Smooth muscle cell (in vitro differentiated cells): ENCODE measurements around the gene ARSG. TPM values are rescaled to one million over a fixed set of nuclear protein-coding genes. Genes with fewer than 3 reads are reported as not detected.

Experiments used
- DNase-seq: peaks from one replicate; lab custom pipeline; 2025; ENCODE audit not compliant: unreplicated experiment; lab: John Stamatoyannopoulos, UW
- H2AFZ ChIP-seq: fragments of 200-600 bp; sonication (generic); 2 replicates; pipeline ENCODE4 v1.6.0; 2016; ENCODE audit warnings: antibody characterized with exemption, low read depth, mild to moderate bottlenecking
- H3F3A ChIP-seq: fragments of 200-600 bp; sonication (generic); 2 replicates; pipeline ENCODE4 v1.6.0; 2017; ENCODE audit warnings: antibody characterized with exemption, low read depth
- H3K27ac ChIP-seq: fragments of 200-600 bp; sonication (generic); 2 replicates; pipeline ENCODE4 v1.5.1; 2016; ENCODE audit warnings: low read depth, mild to moderate bottlenecking
- H3K27me3 ChIP-seq: fragments of 200-600 bp; sonication (generic); 2 replicates; pipeline ENCODE4 v1.6.1; 2016; ENCODE audit warnings: low read depth, mild to moderate bottlenecking
- H3K36me3 ChIP-seq: fragments of 200-600 bp; sonication (generic); 2 replicates; pipeline ENCODE4 v1.5.1; 2016; ENCODE audit warnings: low read depth
- H3K4me1 ChIP-seq: fragments of 200-600 bp; sonication (generic); 2 replicates; pipeline ENCODE4 v1.5.1; 2016; ENCODE audit warnings: low read depth
- H3K4me2 ChIP-seq: fragments of 200-600 bp; sonication (generic); 2 replicates; pipeline ENCODE4 v1.6.0; 2016; ENCODE audit warnings: mild to moderate bottlenecking
- H3K4me3 ChIP-seq: fragments of 200-600 bp; sonication (generic); 2 replicates; pipeline ENCODE4 v1.5.1; 2016; ENCODE audit warnings: mild to moderate bottlenecking
- H3K79me2 ChIP-seq: fragments of 200-600 bp; sonication (generic); 2 replicates; pipeline ENCODE4 v1.6.0; 2016; ENCODE audit warnings: low read depth, mild to moderate bottlenecking
- H3K9ac ChIP-seq: fragments of 200-600 bp; sonication (generic); 2 replicates; pipeline ENCODE4 v1.6.0; 2016; ENCODE audit warnings: low read depth
- H3K9me3 ChIP-seq: fragments of 200-600 bp; sonication (generic); replicated peaks from 2 replicates; pipeline ENCODE4 v1.5.1; 2016; ENCODE audit warnings: low read depth
- H4K20me1 ChIP-seq: fragments of 200-600 bp; sonication (generic); 2 replicates; pipeline ENCODE4 v1.6.0; 2016; ENCODE audit warnings: low read depth
- WGBS: methylation state at CpG from one replicate; pipeline ENCODE4 v1.1.7; 2016; ENCODE audit warnings: low lambda C conversion rate; 5-methylcytosine and 5-hydroxymethylcytosine counted together
- polyA plus RNA-seq: library from polyadenylated mRNA; unstranded; fragments of >200 nt; fragmentation: Nextera tagmentation; extraction: Ambion mirVana; gene quantifications from 2 replicates; pipeline ENCODE4 v1.2.1, GENCODE V29; 2016
- total RNA-seq: library from RNA; depleted of rRNA; stranded (reverse); fragments of >200 nt; gene quantifications from 2 replicates; pipeline ENCODE4 v1.2.3, GENCODE V29; 2014
- TF ChIP-seq, protein P1 (sequence below): fragments of 200-600 bp; sonication (generic); IDR thresholded peaks from 2 replicates; pipeline ENCODE4 v1.5.1; 2017; ENCODE audit warnings: borderline replicate concordance, mild to moderate bottlenecking, antibody characterized with exemption; ENCODE audit not compliant: insufficient read depth, poor library complexity, severe bottlenecking

ARSG gene
- 1.0 and 2.3 TPM in 2 replicates for total RNA-seq
- 2.4 and 2.7 TPM in 2 replicates for polyA plus RNA-seq

DNA sequence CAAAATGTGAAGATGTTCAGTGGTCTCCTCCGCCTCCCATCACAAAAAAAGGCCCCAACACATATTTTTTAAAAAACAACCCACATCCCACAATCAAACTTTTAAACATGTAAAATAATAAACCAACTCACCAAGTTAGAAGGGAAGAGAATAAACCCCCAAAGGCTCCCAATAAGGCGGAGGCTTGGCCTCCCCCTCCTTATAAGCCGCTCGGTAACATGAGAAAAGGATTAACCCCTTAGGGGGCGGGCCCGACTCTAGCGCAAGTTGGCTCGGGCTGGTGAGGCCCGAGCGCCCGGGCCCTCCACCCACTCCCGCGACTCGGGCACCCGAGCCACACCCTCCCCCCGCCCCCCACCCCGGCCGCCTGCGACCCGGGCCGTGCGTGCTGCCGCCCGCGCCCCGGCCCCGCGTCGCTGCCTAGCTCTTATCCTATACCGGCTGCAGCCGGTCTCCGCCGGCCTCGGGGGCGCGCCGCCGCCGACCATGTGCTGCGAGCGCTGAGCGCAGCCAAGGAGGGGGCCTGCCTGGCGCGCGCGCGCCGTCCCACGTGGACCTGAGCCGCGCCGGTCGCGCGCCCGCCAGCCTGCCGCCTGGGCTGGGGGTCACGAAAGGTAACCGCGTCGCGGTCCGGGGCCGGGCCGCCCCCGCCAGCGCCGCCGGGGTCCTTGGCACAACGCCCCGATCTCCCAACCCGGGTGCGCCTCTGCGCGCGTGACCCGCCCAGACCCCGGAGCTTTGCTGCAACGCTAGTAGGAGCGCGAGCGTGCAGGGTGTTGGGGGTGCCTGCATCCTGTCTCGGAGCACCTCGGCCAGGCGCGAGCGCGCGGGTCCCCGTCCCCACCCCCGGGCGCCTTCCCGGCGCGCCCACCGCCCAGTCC, at the start of gene ARSG, which contains the start of gene SLC16A6:
Gene ARSG (plus strand): TSS at position 541 of the 881 bp plus-strand sequence. CDS start 15,999 bp downstream, outside the sequence.
Gene SLC16A6 (minus strand): TSS at position 173 of the 881 bp plus-strand sequence. CDS start 12,807 bp downstream, outside the sequence.
- H3K36me3 ChIP-seq: no peaks in the 10 kb centered on the region
- DNase-seq: no peak
- H3K4me2 ChIP-seq: peak within 1 kb of the TSS; percentile 97
- peaks cover 56% of the 10 kb centered on the region for H3K27me3 ChIP-seq
- H3K9me3 ChIP-seq: no peaks in the 10 kb centered on the region
- no peaks in the 10 kb centered on the region for H4K20me1 ChIP-seq
- H3F3A ChIP-seq: no peaks in the 10 kb centered on the region
- no peaks in the 10 kb centered on the region for H3K79me2 ChIP-seq
- under 1% methylated on average over 79 of the region's 96 CpGs for WGBS
- H3K27ac ChIP-seq: no peak within 1 kb of the TSS
- H3K4me3 ChIP-seq: peak within 1 kb of the TSS; percentile 59
- TF ChIP-seq, protein P1, sequence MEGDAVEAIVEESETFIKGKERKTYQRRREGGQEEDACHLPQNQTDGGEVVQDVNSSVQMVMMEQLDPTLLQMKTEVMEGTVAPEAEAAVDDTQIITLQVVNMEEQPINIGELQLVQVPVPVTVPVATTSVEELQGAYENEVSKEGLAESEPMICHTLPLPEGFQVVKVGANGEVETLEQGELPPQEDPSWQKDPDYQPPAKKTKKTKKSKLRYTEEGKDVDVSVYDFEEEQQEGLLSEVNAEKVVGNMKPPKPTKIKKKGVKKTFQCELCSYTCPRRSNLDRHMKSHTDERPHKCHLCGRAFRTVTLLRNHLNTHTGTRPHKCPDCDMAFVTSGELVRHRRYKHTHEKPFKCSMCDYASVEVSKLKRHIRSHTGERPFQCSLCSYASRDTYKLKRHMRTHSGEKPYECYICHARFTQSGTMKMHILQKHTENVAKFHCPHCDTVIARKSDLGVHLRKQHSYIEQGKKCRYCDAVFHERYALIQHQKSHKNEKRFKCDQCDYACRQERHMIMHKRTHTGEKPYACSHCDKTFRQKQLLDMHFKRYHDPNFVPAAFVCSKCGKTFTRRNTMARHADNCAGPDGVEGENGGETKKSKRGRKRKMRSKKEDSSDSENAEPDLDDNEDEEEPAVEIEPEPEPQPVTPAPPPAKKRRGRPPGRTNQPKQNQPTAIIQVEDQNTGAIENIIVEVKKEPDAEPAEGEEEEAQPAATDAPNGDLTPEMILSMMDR: no peak
- H2AFZ ChIP-seq: peak within 1 kb of the TSS; percentile 77
- H3K4me1 ChIP-seq: peaks cover 8% of the 10 kb centered on the region
- no peak within 1 kb of the TSS for H3K9ac ChIP-seq

DNA sequence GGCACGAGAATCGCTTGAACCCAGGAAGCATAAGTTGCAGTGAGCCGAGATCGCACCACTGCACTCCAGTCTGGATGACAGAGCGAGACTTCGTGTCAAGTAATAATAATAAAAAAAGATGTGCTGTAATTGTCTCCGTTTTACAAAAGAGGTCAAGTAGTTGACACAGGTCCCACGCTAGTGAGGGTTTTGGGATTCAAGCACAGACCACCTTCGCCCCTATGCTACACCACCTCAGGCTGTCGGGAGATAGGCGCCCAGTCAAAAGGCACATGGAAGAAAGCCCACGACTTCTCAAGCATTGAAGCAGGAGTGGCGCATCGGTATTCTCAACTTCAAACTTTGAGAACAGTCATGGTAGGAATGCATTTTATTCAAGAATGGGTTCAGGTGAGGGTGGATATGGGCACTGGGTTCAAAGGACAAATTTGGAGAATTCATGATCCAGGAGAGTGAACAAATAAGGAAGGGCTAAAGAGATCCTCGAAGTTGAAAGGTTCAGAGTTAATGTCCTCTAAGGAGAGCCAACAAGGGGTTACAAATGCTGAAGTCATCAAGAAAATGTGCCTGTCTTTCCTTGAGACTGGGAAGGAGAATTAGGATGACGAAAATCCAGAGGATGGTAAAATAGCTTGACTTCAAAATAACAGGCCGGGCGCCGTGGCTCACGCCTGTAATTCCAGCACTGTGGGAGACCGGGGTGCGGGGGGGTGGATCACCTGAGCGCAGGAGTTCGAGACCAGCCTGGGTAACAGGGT, 44.8 kb upstream of the ARSG start:
- DNase-seq: no peak
- 94% methylated on average over 24 of the region's 24 CpGs for WGBS

DNA sequence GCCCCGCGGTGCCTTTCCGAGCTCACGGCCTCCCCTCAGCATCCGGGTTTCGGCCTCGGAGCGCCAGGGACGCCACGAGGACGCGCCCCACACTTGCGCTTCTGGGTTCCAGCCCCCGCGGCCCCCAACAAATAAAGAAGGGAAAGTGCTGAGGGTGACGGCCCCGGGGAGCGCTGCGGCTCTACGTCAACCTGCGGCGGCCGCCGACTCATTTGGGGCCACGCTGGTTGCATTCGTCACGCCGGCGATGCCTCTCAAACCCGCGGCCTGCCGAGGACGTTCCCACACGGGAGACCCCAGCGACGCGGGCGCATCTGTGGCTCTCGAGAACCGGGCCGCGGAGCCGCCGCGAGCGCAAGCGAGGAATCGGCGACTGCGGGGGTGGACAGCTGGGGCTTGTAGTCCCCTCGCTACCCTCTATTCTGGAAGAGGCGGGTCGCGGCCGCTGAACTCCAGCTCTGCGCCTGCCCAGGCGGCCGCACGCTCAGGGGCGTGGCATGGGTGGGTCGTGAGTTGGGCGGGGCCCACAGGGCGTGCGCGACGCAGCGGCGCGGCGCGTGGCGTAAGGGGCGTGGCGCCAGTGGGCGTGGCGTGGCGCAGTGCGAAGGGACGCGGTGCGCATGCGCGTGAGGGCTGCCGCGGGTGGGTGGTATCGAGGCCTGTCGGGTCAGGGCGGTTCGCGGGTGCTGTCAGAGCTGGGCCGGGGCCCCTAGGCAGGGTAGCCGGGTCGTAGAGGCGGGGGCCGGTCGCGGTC, 43.7 kb upstream of the ARSG start, which contains the start of gene AMZ2:
Gene AMZ2 (plus strand): TSS at position 599 of the 754 bp plus-strand sequence. CDS start 2,145 bp downstream, outside the sequence.
- Histone ChIP-seq H3K27ac (peak within 1 kb of the TSS; percentile 87), H2AFZ (peak within 1 kb of the TSS; percentile 94), H3K27me3 (no peaks in the 10 kb centered on the region), H3K79me2 (peaks cover 10% of the 10 kb centered on the region), H3K9ac (peak within 1 kb of the TSS; percentile 84), H3K4me3 (peak within 1 kb of the TSS; percentile 85), H3F3A (peaks cover 3% of the 10 kb centered on the region), H3K4me2 (peak within 1 kb of the TSS; percentile 96), H4K20me1 (no peaks in the 10 kb centered on the region), H3K36me3 (peaks cover 7% of the 10 kb centered on the region), H3K9me3 (no peaks in the 10 kb centered on the region), H3K4me1 (peaks cover 6% of the 10 kb centered on the region)
- TF ChIP-seq, protein P1: no peak
- WGBS: under 1% methylated on average over 90 of the region's 97 CpGs
- DNase-seq: peak; percentile 94

More for the DNA sequence above, 44.8 kb upstream of the ARSG start:
- Histone ChIP-seq H3K27me3 (no peaks in the 10 kb centered on the region), H3K27ac (no peak overlapping the region), H2AFZ (no peak overlapping the region), H3K36me3 (peaks cover 1% of the 10 kb centered on the region), H4K20me1 (no peaks in the 10 kb centered on the region), H3K9ac (no peak overlapping the region), H3K4me3 (no peak overlapping the region), H3K9me3 (no peaks in the 10 kb centered on the region), H3F3A (peaks cover 3% of the 10 kb centered on the region), H3K79me2 (peaks cover 10% of the 10 kb centered on the region), H3K4me1 (peaks cover 6% of the 10 kb centered on the region), H3K4me2 (peak overlapping the region; percentile 96)
- TF ChIP-seq, protein P1: no peak
